ENCODE results near the gene MEN1.

The MEN1 gene

DNA sequence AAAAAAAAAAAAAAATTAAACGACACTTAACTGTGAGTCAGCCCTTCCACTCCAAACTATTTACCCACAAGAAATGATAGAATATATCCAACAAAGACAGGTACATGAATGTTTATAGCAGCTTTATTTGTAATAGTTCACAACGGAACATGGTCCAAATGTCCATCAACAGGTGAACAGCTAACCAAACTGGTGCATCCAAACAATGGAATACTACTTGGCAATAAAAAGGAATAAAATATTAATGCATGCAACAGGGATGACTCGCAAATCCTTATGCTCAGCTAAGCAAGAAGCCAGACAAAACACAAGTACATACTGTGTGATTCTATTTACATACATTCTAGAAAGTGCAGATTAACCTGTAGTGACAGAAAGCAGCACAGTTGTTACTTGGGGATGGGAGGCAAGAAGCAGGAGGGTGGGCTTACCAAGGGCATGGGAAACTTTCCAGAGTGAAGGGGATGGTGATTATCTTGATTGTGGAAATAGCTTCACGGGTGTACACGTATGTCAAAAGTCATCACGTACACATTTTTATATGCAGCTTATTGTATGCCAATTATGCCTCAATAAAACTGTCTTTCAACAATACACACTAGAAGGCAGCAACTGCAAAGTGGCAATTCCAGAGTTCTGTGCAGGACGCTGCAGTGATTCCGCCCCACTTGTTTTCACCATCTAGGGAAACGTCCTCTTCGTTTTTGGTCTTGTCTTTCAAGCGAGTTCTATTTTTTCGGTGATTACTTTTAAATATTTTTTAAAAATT is 25.4 kb downstream of the MEN1 start:
- DNase-seq (ENCODE audit: low read depth), result no peak

- peak; percentile 99 for DNase-seq (ENCODE audit: low read depth)
Measured at GRCh38 chr11:64778473-64779298, 31.7 kb downstream of the MEN1 start, which contains the start of gene SF1. Gene SF1, minus strand, starts transcription at chr11:64778542. Its CDS starts 150 bp downstream, at chr11:64778392.

GRCh38 chr11:64778223-64778472 is 32.2 kb downstream of the MEN1 start:
- DNase-seq (ENCODE audit: low read depth), result no peak

DNA sequence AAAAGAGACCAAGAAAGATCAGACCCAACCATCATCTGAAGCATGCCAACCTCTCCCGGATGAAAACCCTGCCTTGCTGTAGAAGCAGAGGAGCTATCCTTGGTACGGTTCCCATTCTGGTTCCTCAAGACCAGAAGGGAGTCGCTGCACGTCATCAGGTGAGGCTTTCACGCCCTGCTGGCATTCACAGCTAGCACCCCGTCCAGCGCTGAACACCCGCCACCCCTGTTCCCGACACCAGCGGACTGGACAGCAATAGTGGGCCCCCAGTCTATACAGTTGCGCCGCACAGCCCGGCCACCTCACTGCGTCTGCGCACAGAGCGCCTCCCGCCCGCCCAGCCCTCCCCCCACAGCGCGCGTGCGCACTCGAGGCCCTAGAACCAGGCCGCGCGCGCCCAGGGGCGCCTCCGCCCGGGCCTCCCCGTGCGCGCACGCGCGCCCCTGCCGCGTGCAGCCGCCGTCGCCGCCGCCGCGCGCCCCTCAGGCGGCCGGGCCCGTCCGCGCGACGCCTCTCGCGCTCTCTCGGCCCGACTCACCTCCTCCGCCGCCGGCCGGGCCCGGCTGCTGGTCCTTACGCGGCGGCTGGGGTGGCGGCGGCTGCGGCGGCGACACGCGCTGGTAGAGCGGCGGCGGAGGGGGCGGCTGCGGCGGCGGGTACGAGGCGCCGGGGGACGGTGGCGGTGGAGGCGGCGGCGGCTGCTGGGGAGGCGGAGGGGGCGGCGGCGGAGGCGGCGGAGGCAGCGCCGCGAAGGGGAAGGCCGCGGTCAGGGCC is 32.7 kb downstream of the MEN1 start:
- peak; percentile 73 for DNase-seq (ENCODE audit: low read depth)

GRCh38 chr11:64776875-64777274 is 33.5 kb downstream of the MEN1 start:
- no peak for DNase-seq (ENCODE audit: low read depth)

- no peak for DNase-seq (ENCODE audit: low read depth)
Measured at GRCh38 chr11:64776425-64776824, 33.9 kb downstream of the MEN1 start.

DNA sequence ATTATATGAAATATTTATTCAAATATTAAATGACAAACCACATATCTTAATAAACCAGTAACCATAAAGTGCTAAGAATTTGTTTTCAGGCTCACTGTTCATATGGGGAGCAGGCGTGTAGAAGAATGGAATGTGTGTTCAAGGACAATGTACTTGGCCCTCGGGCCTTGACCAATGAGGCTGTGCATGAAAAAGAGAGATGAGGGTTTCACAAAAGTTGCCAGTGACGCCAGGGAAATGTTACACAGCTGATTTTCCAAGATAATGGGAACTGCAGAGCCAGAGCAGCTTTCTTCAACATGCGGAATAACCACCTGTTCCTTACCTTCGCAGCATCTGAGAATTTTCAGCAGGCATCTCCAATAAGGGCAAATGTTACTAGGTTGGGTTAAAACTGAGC is 36.2 kb downstream of the MEN1 start:
- DNase-seq (ENCODE audit: low read depth), result no peak

- DNase-seq (ENCODE audit: low read depth), result no peak
Measured at GRCh38 chr11:64772303-64773018, 37.9 kb downstream of the MEN1 start.

DNA sequence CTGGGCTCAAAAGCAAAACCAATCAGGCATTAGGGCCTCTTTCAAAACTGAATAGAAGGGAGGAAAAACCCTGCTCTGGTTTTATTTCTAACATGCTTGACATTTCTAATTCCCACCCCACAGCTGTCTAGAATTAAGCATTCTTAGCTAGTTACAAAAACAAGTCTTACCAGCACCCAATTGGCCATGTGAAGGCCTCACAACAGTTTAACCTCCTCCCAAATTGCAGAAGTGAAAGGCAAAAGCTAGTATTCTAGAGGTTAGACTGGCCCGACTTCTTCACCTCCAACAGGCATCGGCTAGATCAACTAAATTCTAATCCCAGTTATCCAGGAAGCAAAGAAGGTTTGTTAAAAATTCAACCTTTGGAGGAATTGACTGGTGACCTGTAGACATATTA is 38.5 kb downstream of the MEN1 start:
- no peak for DNase-seq (ENCODE audit: low read depth)

- no peak for DNase-seq (ENCODE audit: low read depth)
Measured at GRCh38 chr11:64770120-64770519, 40.2 kb downstream of the MEN1 start.

DNA sequence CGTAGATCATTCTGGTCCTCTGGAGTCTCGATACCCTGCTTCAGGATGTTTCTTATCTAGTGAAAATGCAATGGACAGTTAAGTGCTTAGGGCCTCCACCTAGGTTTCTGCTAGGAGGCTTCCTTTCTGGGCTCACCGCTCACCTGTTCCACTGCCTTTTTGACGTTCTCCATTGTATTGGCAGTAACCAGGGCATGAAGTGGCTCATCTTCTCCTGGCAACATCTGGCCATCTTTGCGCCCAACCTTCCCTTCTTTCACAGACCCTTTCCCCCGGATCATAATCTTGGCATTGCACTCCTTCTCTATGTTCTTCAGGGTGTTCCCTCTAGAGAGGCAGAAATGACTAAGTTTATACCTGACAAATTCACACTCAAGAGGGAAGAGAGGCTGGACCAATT is 41.1 kb downstream of the MEN1 start:
- no peak for DNase-seq (ENCODE audit: low read depth)

- DNase-seq (ENCODE audit: low read depth), result no peak
Measured at GRCh38 chr11:64768300-64768694, 42.1 kb downstream of the MEN1 start.

DNA sequence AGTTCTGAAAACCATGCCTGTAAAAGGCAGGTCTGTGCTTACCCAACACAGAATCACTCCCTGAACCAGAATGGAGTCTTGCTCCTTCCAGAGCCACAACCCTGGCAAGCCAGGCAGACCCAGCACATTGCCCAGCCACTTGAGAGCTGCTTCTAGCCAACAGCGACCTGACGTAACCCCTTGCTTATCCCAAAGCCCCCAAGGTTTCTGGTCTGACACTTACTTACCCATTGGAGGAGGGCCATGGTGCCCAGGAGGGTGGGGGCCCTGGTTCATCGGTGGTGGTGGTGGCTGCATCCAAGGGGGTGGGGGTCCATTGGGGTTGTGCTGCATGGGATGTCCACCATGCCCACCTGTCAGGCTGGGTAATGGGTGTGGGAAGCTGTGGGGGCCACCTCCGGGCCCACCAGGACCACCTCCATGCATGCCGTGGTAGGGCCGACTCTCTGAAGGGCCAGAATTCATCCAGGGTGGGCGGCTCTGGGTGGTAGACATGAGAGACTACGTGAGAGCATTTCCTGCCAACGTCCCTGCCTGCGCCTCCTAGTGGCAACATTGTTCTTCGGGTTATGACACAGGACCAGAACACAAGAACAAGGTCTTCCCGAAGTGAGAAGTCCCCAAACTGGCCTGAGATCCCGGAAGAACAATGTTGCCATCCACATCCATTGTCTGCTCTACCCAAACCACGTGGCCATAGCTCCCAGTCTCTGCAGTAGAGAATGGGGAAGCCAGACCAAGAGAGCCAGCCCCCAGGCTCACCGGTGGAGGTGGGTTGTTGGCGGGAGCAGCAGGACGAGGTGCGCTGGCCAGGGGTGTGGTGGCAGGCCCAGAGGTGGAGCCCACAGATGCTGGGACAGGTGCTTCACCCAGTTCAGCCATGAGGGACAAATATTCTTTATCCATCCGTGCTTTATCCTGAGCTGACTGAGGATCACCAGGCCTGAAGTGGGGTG is 42.7 kb downstream of the MEN1 start:
- peak; percentile 70 for DNase-seq (ENCODE audit: low read depth)

GRCh38 chr11:64766881-64767280 is 43.5 kb downstream of the MEN1 start:
- DNase-seq (ENCODE audit: low read depth), result no peak

GRCh38 chr11:64765851-64766665 is 44.3 kb downstream of the MEN1 start:
- no peak for DNase-seq (ENCODE audit: low read depth)

DNA sequence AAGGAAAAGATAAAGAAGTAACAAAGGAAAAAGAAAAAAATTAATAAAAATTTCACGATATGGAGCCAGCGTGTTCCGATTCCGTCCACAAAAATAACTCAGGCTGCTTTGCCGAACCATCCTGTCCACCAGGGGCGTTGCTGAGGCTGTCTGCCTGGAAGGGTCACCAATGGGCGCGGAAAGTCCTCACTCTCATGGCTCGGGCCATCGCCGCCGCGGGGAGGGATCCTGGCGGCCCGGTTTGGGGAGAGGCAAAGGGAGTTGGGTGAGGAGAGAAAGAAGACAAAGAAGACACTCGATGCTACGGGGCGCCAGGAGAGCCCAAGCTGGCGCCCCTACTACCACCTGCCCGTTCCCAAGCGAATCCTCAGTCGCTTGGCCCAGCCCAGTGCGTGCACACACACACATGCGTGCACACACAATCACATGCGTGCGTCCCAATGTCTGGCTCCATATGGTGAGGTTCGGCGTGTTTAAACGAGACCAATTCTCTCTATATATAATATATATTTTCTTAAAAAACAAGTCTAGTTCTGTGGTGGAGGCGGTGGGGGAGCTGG is 45.0 kb downstream of the MEN1 start:
- no peak for DNase-seq (ENCODE audit: low read depth)

DNA sequence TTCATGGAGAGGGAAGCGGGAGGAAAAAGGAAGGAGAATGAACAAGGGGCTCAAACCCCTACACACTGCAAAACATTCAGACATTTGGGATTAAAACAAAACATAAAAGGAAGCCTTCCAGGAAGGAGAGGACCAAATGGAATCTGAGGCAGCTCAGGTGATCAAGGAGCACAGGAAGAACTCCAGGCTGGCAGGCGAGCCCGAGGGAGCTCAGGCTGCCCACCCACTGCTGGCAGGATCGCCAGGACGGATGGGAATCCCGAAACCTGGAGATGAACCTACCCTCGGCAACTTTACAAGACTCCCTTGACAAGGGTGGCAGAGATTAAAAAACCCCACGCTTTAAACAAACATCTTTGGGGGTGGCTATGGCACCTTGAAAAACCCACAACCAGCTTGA is 45.6 kb downstream of the MEN1 start:
- DNase-seq (ENCODE audit: low read depth), result no peak

GRCh38 chr11:64764040-64764611 is 46.2 kb downstream of the MEN1 start:
- DNase-seq (ENCODE audit: low read depth), result no peak

DNA sequence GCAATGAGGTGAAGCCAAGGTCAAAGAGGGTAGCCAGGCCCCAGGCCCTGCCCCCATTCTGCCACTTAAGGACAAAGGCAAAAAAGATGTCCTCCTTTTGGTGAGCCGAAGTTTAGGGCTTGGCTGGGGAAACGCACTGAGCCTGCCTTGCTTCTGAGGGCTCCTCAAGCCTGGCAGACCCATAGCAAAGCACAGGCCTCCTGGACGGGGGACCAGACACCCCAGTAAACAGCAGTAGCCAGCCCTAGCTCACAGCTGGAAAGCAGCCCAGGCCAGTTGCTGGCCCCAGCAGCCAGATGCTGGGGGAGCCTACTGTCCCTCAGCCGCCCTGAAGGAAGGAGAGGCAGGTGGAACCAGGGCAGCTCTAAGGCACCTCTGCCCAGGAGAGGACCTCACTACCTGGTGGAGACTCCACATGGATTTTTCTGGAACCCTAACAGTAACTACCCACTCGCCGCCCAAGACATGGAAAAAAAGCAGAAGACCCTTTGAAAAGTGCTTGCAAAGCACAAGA is 46.8 kb downstream of the MEN1 start:
- DNase-seq (ENCODE audit: low read depth), result no peak

Data from activated T-cell treated with anti-CD3 and anti-CD28 coated beads for 24 hours (primary cell).